Mesothelial cell of epicardium (in vitro differentiated cells): ENCODE measurements around the gene TIMP1. TPM values are rescaled to one million over a fixed set of nuclear protein-coding genes. Genes with fewer than 3 reads are reported as not detected.

Source experiments
- DNase-seq, 2 experiments: peaks; one replicate each; pipeline ENCODE4 v3.0.0; 2021; ENCODE audit warnings: low spot score in 2 of 2; ENCODE audit not compliant: unreplicated experiment in 2 of 2
- H3K27ac Mint-ChIP-seq: 2 replicates; pipeline ENCODE4 v1.8.0; 2021; ENCODE audit warnings: mixed read lengths
- H3K27me3 Mint-ChIP-seq: 2 replicates; pipeline ENCODE4 v1.8.0; 2021; ENCODE audit warnings: low read depth, mixed read lengths
- H3K36me3 Mint-ChIP-seq: 2 replicates; pipeline ENCODE4 v1.8.0; 2021; ENCODE audit warnings: mixed read lengths
- H3K4me1 Mint-ChIP-seq: 2 replicates; pipeline ENCODE4 v1.8.0; 2021; ENCODE audit warnings: mixed read lengths
- H3K4me3 Mint-ChIP-seq: 2 replicates; pipeline ENCODE4 v1.8.0; 2021; ENCODE audit warnings: mild to moderate bottlenecking, moderate library complexity, mixed read lengths
- H3K9me3 Mint-ChIP-seq: 2 replicates; pipeline ENCODE4 v1.8.0; 2021; ENCODE audit warnings: mixed read lengths
- CTCF ChIP-seq: fragments of 200-600 bp; sonication (generic); IDR thresholded peaks from one replicate; pipeline ENCODE4 v1.5.0; 2021; ENCODE audit warnings: antibody characterized with exemption; ENCODE audit not compliant: unreplicated experiment
- microRNA-seq: library from miRNA; unstranded; fragments of <30 nt; microRNA quantifications from one replicate; pipeline ENCODE4 v1.2.0, GENCODE V29; 2021; ENCODE audit warnings: inconsistent platforms, mixed read lengths
- total RNA-seq: library from RNA; stranded (reverse); gene quantifications from 3 replicates; pipeline ENCODE4 v1.2.1, GENCODE V29; 2021

The TIMP1 gene
- total RNA-seq, 1 donor from 2014 or later: 117 TPM

GRCh38 chrX:47633689-47634590 is 51.7 kb downstream of the TIMP1 start:
- Mint-ChIP-seq H3K4me1 (no peaks in the 10 kb centered on the region), H3K9me3 (peaks cover 5% of the 10 kb centered on the region), H3K27me3 (no peaks in the 10 kb centered on the region), H3K27ac (no peak overlapping the region), H3K4me3 (no peak overlapping the region), H3K36me3 (peaks cover 14% of the 10 kb centered on the region)
- no peak for TF ChIP-seq CTCF
- no peak for DNase-seq

GRCh38 chrX:47634871-47635575 is 52.8 kb downstream of the TIMP1 start:
- H3K27ac Mint-ChIP-seq: no peak overlapping the region
- H3K36me3 Mint-ChIP-seq: peaks cover 22% of the 10 kb centered on the region
- TF ChIP-seq CTCF: no peak
- H3K4me1 Mint-ChIP-seq: no peaks in the 10 kb centered on the region
- no peaks in the 10 kb centered on the region for H3K27me3 Mint-ChIP-seq
- no peak overlapping the region for H3K4me3 Mint-ChIP-seq
- peaks cover 12% of the 10 kb centered on the region for H3K9me3 Mint-ChIP-seq
- no peak for DNase-seq

Small RNAs within 50 kb of the gene (microRNA-seq; reads per million reads assigned to microRNA genes)
- not detected for gene MIR4769

Other genes starting within 250 kb of the TIMP1 start
- 0.68 to 1.1 TPM (median 0.69 TPM) in 3 replicates for gene ZNF157, start 211.9 kb upstream of the TIMP1 start, total RNA-seq
- 6.4 to 7.0 TPM (median 6.6 TPM) in 3 replicates for gene ZNF41, start 99.2 kb upstream of the TIMP1 start, total RNA-seq
- gene ARAF, start 21.2 kb upstream of the TIMP1 start, total RNA-seq: 64.5 to 70.3 TPM (median 68.5 TPM) in 3 replicates
- 3.7 to 4.4 TPM (median 4.2 TPM) in 3 replicates for gene SYN1, start 37.4 kb downstream of the TIMP1 start, total RNA-seq
- gene CFP, start 47.5 kb downstream of the TIMP1 start, total RNA-seq: 0.97 to 1.2 TPM (median 0.99 TPM) in 3 replicates
- 34.6 to 35.4 TPM (median 35.0 TPM) in 3 replicates for gene ELK1, start 68.1 kb downstream of the TIMP1 start, total RNA-seq
- gene UXT, start 76.7 kb downstream of the TIMP1 start, total RNA-seq: 70.1 to 71.5 TPM (median 71.4 TPM) in 3 replicates